Activated naive CD8-positive, alpha-beta T cell treated with anti-CD3 and anti-CD28 coated beads, Interleukin-2, amount 50 U/mL, for 24 hours (primary cell): ENCODE measurements around the gene DHRS4.
"Not testable (repeated sequence)": the region's sequence is repeated elsewhere in the genome, so short reads cannot be mapped to it uniquely, and the experiment has no call there.

ENCODE experiments used
- ATAC-seq: fragments of 150-1000 bp; cut with Tn5 transposase; one replicate; pipeline ENCODE4 v1.10.0; 2021
- DNase-seq: peaks from one replicate; pipeline ENCODE4 v3.0.0; 2021
- H3K27ac Mint-ChIP-seq: one replicate; pipeline ENCODE4 v1.8.0; 2021; ENCODE audit warnings: mild to moderate bottlenecking, mixed read lengths
- H3K27me3 Mint-ChIP-seq: one replicate; pipeline ENCODE4 v1.8.0; 2021; ENCODE audit warnings: mixed read lengths
- H3K36me3 Mint-ChIP-seq: one replicate; pipeline ENCODE4 v1.8.0; 2021; ENCODE audit warnings: low read depth, mixed read lengths
- H3K4me1 Mint-ChIP-seq: one replicate; pipeline ENCODE4 v1.8.0; 2021; ENCODE audit warnings: mixed read lengths
- H3K4me3 Mint-ChIP-seq: one replicate; pipeline ENCODE4 v1.8.0; 2021; ENCODE audit warnings: mild to moderate bottlenecking, moderate library complexity, mixed read lengths
- H3K9me3 Mint-ChIP-seq: one replicate; pipeline ENCODE4 v1.8.0; 2021; ENCODE audit warnings: mixed read lengths

The DHRS4 gene

GRCh38 chr14:23953116-23953463 lies 480 bp upstream of the DHRS4 start:
- ATAC-seq, H3K9me3 Mint-ChIP-seq, DNase-seq, H3K27me3 Mint-ChIP-seq: not testable (repeated sequence)
- peaks cover 16% of the 10 kb centered on the region for H3K4me1 Mint-ChIP-seq
- peak overlapping the region; percentile 100 for H3K4me3 Mint-ChIP-seq
- H3K27ac Mint-ChIP-seq = peak overlapping the region; percentile 54
- peaks cover 14% of the 10 kb centered on the region for H3K36me3 Mint-ChIP-seq

GRCh38 chr14:23954279-23954614 lies 677 bp downstream of the DHRS4 start:
- not testable (repeated sequence) for H3K27me3 Mint-ChIP-seq, H3K36me3 Mint-ChIP-seq, DNase-seq, H3K9me3 Mint-ChIP-seq, ATAC-seq
- H3K4me3 Mint-ChIP-seq = peak overlapping the region; percentile 100
- peak overlapping the region; percentile 97 for H3K27ac Mint-ChIP-seq
- H3K4me1 Mint-ChIP-seq = peaks cover 16% of the 10 kb centered on the region

- not testable (repeated sequence) for DNase-seq, H3K27me3 Mint-ChIP-seq, H3K9me3 Mint-ChIP-seq, H3K36me3 Mint-ChIP-seq, H3K27ac Mint-ChIP-seq, ATAC-seq
- Mint-ChIP-seq H3K4me1 (peaks cover 16% of the 10 kb centered on the region), H3K4me3 (peak overlapping the region; percentile 100)
Measured at GRCh38 chr14:23954965-23955364, 1.4 kb downstream of the DHRS4 start.

GRCh38 chr14:23955811-23956210 lies 2.2 kb downstream of the DHRS4 start:
- H3K4me1 Mint-ChIP-seq = peaks cover 16% of the 10 kb centered on the region
- not testable (repeated sequence) for DNase-seq, H3K27ac Mint-ChIP-seq, H3K27me3 Mint-ChIP-seq, H3K9me3 Mint-ChIP-seq, H3K4me3 Mint-ChIP-seq, H3K36me3 Mint-ChIP-seq, ATAC-seq

- H3K27ac Mint-ChIP-seq, H3K27me3 Mint-ChIP-seq, H3K4me3 Mint-ChIP-seq, DNase-seq, H3K36me3 Mint-ChIP-seq, H3K9me3 Mint-ChIP-seq, ATAC-seq, H3K4me1 Mint-ChIP-seq: not testable (repeated sequence)
Measured at GRCh38 chr14:23957913-23958569, 4.5 kb downstream of the DHRS4 start.

GRCh38 chr14:23960899-23961298 lies 7.3 kb downstream of the DHRS4 start:
- not testable (repeated sequence) for H3K4me3 Mint-ChIP-seq, H3K9me3 Mint-ChIP-seq, H3K36me3 Mint-ChIP-seq, H3K27ac Mint-ChIP-seq, DNase-seq, H3K27me3 Mint-ChIP-seq, ATAC-seq, H3K4me1 Mint-ChIP-seq

- H3K27me3 Mint-ChIP-seq = not testable (repeated sequence)
Measured at GRCh38 chr14:23961704-23962103, 8.1 kb downstream of the DHRS4 start.

GRCh38 chr14:23969130-23969480 lies 15.5 kb downstream of the DHRS4 start:
- not testable (repeated sequence) for H3K4me1 Mint-ChIP-seq, H3K27me3 Mint-ChIP-seq, H3K27ac Mint-ChIP-seq, DNase-seq, H3K4me3 Mint-ChIP-seq, H3K36me3 Mint-ChIP-seq, ATAC-seq, H3K9me3 Mint-ChIP-seq

More at GRCh38 chr14:23961704-23962103, 8.1 kb downstream of the DHRS4 start:
- H3K9me3 Mint-ChIP-seq, H3K4me1 Mint-ChIP-seq, H3K36me3 Mint-ChIP-seq, DNase-seq, H3K27ac Mint-ChIP-seq, ATAC-seq, H3K4me3 Mint-ChIP-seq: not testable (repeated sequence)

GRCh38 chr14:23969481-23970282 lies 16.1 kb downstream of the DHRS4 start:
- ATAC-seq (peak; percentile 96), DNase-seq (peak; percentile 79)
- H3K4me3 Mint-ChIP-seq = peak overlapping the region; percentile 53
- not testable (repeated sequence) for H3K27ac Mint-ChIP-seq, H3K27me3 Mint-ChIP-seq, H3K4me1 Mint-ChIP-seq, H3K9me3 Mint-ChIP-seq, H3K36me3 Mint-ChIP-seq

- not testable (repeated sequence) for ATAC-seq, H3K9me3 Mint-ChIP-seq, H3K4me1 Mint-ChIP-seq, H3K4me3 Mint-ChIP-seq, H3K36me3 Mint-ChIP-seq, H3K27ac Mint-ChIP-seq, DNase-seq, H3K27me3 Mint-ChIP-seq
Measured at GRCh38 chr14:23970283-23970659, 16.7 kb downstream of the DHRS4 start.

- H3K36me3 Mint-ChIP-seq, H3K4me3 Mint-ChIP-seq, H3K4me1 Mint-ChIP-seq, ATAC-seq, DNase-seq, H3K9me3 Mint-ChIP-seq, H3K27ac Mint-ChIP-seq, H3K27me3 Mint-ChIP-seq: not testable (repeated sequence)
Measured at GRCh38 chr14:23973178-23973577, 19.6 kb downstream of the DHRS4 start.

GRCh38 chr14:23974041-23974440 lies 20.5 kb downstream of the DHRS4 start:
- H3K4me1 Mint-ChIP-seq, H3K27ac Mint-ChIP-seq, ATAC-seq, H3K27me3 Mint-ChIP-seq, H3K36me3 Mint-ChIP-seq, DNase-seq, H3K4me3 Mint-ChIP-seq, H3K9me3 Mint-ChIP-seq: not testable (repeated sequence)

- DNase-seq, ATAC-seq, H3K27me3 Mint-ChIP-seq: not testable (repeated sequence)
Measured at GRCh38 chr14:23977208-23977607, 23.6 kb downstream of the DHRS4 start.

GRCh38 chr14:23981951-23982813 lies 28.6 kb downstream of the DHRS4 start:
- not testable (repeated sequence) for H3K27me3 Mint-ChIP-seq, H3K27ac Mint-ChIP-seq, ATAC-seq

More at GRCh38 chr14:23977208-23977607, 23.6 kb downstream of the DHRS4 start:
- not testable (repeated sequence) for H3K4me3 Mint-ChIP-seq, H3K36me3 Mint-ChIP-seq, H3K27ac Mint-ChIP-seq, H3K4me1 Mint-ChIP-seq, H3K9me3 Mint-ChIP-seq

More at GRCh38 chr14:23981951-23982813, 28.6 kb downstream of the DHRS4 start:
- not testable (repeated sequence) for H3K4me1 Mint-ChIP-seq, H3K36me3 Mint-ChIP-seq, H3K4me3 Mint-ChIP-seq, DNase-seq, H3K9me3 Mint-ChIP-seq
